EH (cell line): ENCODE measurements around the gene HIF1A.
"Not testable (repeated sequence)": the region's sequence is repeated elsewhere in the genome, so short reads cannot be mapped to it uniquely, and the experiment has no call there.

Experiments used
- DNase-seq: peaks from one replicate; pipeline ENCODE4 v3.0.0-alpha.2; 2015; ENCODE audit warnings: low read depth

HIF1A gene

GRCh38 chr14:61673305-61673704 is 22.0 kb upstream of the HIF1A start:
- DNase-seq: peak; percentile 45

DNA sequence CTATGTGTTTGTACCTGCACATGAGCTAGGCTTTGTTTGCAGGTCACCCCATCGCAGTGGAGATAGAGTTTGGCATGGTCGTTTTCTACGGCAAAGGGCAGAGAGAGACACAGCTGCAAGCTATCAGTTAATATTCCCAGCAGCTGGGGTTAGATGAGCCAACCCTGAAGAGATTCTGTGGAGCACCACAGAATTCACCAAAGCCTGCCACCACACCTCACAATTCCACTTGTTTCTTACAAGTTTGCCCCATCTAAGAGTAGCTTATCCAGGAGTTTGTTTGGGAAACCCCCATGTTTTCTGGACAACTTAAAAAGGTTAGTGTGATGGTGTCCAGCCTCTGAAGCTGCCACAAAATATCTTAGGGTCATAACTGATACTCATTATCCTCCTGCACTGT is 20.0 kb upstream of the HIF1A start:
- no peak for DNase-seq

GRCh38 chr14:61677479-61677878 is 17.8 kb upstream of the HIF1A start:
- DNase-seq: no peak

DNA sequence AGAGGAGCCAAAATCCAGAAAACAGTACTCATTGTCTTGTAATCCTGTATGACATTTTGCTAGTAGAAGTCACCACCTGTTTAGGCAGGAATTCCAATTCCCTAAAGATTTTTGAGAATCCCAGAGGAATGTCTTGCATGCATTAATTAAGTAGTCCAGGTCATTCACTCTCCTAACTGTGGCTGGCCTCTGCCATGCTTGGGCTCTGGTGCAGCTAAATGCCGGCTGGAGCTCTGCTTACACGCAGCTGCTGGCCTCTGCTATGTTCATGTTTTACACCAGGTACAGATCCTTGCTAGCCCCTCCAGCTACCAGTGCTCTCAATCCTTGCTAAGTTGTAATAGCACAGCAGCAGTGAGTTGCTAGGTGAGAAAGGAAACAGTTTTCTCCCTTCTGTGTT is 16.3 kb upstream of the HIF1A start:
- peak; percentile 38 for DNase-seq

DNA sequence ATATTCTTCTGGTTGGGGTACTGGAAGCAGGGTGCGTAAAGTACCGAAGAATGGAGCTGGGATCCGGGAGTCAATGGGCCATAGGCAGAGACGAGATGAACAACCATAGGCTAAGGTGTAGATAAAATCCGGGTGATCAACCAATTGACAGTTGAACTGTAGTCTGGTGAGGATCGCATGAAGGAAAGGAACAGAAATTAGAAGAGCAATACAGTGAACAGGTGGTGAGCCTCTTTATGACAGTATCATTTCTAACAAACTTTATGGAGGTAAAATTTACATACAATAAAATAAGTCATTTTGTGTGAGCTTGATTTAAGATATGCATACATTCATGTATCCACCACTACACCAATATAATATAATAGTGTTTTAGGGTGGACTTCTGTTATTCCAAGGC is 13.9 kb upstream of the HIF1A start:
- no peak for DNase-seq

DNA sequence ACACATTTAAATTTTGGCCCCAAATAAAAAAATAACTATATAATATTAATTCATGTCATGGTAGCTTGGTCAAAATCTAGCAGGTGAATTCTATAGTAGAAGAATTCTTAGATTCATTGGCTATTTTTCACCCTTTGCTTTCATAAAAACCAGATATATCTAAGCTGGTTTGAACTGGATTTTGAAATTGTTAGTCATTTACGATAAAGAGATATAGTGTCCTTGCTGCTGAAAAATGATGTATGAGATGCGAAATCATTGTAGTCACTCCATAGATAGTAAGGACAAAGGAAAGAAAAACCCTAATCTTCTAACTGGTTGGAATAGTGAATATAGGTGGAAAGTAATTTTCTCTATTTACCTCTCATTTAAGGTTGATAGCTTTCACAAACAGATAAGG is 12.2 kb upstream of the HIF1A start:
- no peak for DNase-seq

- no peak for DNase-seq
Observed at GRCh38 chr14:61690039-61690438, 5.3 kb upstream of the HIF1A start.

DNA sequence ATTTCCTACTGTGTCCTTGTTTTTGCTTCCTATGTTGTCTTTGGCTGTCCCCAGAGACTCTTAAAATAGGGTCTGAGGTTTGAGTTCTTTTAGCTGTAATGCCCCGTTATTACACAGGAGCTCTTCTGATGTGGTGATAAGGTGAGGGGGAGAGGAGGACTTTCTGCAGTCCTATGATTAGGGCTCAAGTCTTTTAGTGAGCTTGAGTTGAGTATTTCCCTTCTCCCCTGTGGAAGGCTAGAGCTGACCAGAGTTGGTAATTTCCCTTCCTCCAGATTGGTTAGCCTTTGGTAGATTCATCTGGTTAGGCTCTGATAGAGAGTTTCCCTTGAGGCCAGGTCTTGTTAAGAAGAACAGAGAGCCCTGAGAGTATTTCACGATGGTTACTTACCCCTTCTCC is 4.3 kb upstream of the HIF1A start:
- DNase-seq: no peak

DNA sequence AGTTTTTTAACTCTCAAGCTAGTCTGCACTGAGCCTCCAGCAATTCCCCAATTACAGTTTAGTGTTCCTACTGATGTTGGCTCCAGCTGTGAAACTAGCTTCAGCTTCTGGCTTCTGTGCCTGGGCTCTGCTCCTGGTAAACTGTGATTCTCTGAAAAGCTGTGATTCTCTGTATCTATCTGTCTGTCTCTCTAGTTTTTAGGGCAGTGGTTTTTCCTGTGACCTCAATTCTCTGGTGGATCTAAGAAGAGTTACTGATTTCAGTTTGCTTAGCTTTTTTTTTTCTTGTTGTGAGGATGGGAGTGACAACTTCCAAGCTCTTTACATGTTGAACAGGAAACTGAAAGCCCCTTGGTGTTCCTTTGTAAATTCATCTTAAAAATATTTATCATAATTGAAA is 3.8 kb upstream of the HIF1A start:
- DNase-seq: no peak

DNA sequence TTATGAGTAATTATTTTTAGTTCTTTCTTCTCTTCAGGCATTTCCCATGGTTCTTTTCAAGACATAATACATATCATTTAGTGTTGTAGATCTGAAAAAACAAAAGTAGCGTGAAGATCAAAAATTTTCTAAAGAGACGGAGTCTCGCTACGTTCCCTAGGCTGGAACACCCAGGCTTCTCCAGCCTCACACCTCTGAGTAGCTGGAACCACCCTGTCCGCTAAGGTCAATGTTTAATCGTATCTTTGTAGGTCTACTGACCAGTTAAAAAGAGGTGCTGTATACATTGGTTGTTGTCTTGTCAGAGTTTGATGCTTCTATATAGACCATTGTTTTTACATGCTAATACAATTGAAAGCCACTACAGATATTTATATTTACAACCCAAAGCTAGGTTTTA is 1.3 kb upstream of the HIF1A start:
- DNase-seq: no peak

DNA sequence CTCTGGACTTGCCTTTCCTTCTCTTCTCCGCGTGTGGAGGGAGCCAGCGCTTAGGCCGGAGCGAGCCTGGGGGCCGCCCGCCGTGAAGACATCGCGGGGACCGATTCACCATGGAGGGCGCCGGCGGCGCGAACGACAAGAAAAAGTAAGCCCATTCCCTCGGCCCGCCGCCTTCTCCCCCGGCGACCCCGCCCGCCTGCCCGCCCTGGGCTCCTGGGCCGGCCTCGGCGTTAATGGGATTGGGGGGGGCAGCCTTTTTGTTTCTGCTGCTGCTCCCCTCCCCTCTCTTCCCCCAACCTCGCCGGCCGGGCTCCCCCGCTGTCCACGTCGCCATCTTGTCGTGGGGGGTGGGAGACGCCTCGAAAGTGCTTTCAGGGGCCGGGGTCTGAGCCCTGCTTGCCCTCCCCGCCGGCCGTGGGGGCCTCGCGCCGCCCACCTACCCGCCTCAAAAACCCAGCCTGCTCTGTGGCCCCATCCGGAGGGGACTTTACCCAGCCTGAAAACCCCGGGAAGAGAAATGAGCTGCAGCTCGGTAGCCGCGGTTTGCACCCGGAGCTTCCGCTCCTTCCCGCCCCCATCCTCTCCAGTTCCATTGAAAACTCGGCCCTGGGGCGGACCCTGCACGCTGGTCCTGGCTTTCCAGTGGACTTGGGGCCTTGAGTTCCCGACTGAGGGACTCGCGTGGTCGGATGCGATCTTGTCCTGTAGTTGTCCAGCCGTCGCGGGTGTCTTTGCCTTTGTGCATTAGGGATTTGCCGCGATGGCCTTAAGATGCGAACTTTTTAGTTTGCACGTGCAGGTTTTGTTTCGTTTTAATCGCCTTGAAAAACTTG is 598 bp downstream of the HIF1A start:
- peak; percentile 74 for DNase-seq

DNA sequence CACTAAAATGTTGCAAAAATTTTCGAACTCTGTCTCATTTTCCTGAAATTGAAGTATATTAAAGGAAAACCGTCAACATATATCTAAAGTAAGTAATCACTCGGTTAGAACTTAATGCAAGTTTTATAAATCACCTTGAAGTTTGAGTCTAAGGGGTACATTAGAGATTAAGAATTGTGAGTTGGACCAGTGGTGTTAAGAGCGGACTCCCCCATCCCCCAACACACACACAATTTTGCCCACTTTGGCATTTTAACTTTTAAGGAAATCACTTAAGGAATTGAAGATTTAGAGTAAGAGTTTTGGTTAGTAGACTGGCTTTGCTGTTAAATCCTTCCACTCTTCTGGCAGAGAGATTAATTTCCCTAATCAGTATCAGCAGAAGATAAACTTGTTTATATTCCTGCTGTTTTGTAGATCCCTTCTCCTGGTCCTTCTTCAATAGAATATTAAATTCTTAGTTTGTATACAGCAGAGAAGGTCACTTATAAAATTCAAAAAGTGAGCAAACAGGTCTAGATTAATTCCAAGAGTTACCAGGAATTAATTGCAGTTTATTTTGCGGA is 1.5 kb downstream of the HIF1A start:
- DNase-seq: peak; percentile 37

DNA sequence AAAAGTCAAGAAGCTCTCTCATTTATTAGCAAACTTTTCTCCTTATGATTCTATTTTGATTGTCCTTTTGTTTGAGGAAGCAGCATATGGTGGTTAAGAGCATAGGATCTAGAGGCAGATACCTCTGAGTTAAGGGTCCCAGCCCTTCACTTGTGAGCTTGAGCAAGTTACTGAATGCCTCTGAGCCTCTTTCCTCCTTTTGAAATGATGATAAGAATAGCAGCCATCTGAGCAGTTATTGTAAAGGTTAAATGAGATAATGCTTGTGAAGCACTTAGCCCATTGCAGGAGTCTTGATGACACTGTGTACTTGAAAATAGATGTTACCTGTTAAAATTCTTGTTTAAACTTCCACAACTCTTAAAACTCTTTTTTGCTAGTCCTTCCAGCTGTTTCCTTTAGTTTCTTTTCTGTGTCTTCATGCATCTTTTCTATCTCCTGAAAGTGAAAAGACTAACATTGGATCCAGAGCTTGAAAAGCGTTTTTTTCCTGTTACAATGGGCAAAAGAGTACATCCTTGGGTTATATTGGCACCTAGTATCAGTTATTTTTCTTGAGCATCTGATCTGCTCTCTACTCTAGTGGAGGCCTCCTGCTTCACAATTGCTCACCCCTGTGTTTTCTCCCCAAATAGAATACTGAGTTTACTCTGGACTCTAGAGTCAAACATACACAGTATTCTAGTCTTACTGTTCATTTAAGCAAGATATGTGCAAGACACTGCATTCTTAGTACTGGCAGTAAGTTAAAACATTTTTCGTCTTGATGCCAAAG is 3.1 kb downstream of the HIF1A start:
- peak; percentile 32 for DNase-seq

DNA sequence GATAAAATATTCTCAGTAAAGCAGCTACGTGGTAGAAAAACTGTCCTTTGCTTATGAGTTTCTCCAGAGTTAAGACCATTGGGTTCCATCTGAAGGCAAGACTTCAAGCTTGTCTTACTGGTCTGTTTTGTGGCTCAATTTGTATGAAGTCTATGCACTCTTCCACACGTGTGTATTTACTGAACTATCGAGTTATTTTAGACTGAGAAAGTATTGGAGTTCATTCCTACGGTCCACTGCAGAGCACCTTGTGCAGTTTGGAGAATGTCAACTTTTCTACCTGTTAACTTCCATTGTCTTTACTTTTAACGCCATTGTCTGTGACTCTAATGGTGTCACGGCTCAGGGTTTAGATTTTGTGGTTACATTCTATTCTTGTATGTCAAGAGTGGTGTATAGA is 3.7 kb downstream of the HIF1A start:
- no peak for DNase-seq

- no peak for DNase-seq
Observed at GRCh38 chr14:61700104-61700886, 5.0 kb downstream of the HIF1A start.

DNA sequence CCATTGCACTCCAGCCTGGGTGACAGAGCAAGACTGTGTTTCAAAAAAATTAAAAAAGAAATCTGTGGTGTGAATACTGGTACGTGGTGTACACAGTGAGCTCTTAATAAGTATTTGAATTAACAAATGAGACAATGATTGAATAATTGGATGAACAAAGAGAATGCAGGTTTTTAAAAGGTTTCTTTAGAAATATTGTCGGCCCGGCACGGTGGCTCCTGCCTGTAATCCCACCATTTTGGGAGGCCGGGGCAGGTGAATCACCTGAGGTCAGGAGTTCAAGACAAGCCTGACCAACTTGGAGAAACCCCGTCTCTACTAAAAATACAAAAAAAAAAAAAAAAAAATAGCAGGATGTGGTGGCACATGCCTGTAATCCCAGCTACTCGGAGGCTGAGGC is 6.6 kb downstream of the HIF1A start:
- DNase-seq: no peak

DNA sequence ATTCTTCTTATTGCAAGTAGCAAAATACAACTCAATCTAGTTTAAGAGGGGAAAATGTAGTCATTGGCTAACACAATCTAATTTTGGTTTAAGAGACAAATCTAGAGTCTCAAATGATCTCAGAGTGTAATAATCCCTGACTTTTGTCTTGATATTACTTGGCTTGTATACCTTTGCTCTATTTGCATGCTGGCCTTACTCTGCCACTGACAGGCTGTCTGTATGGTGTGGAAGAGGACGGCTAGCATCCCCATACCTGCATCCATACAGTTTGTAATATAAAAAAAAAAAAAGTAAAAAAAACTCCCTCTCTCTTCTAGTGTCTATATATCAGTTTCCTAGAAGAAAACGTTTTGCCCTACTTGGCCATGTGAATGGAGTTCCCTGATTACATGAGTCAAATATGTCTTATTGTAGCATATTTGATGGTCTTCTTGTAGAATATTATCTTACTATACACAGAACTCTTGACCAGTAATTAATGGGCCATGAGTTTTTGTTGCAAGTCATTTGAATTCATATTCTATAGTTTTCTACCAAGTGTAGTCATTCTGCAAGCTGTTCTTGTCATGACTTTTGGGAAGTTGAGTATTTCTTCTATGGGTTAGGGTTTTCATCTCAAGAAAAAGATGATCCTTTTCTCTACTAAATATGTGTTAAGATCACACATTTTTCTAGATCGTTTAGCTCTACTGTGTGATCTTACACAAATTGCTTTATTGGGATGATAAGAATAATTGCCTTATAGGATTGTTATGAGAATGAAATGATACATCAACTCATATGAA is 8.2 kb downstream of the HIF1A start:
- no peak for DNase-seq

DNA sequence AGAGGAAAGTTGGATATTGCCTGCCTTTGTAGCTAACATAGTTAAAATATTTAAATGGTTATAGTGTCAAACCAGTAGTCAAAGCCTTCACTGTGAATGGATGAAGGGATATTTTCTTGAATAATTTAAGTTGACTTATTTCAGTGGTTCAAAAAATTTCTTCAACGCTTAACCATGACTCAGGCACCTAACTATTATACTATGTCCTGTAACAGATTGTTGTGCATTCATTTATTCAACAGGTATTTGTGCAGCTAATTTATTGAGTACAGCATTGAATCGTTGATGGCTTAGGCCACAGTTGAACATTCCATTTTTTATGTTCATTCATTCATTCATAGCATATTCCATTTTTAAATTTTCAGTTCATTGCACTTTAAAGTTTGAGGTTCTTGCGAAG is 9.2 kb downstream of the HIF1A start:
- DNase-seq: no peak

GRCh38 chr14:61705017-61705416 is 9.7 kb downstream of the HIF1A start:
- peak; percentile 26 for DNase-seq

- no peak for DNase-seq
Observed at GRCh38 chr14:61706096-61706690, 10.9 kb downstream of the HIF1A start.

GRCh38 chr14:61707774-61708173 is 12.5 kb downstream of the HIF1A start:
- not testable (repeated sequence) for DNase-seq
